Loucy (cell line): Measurements from ENCODE around the gene CALML3.

Experiments
- H2AFZ ChIP-seq: fragments of 200-600 bp; sonication (generic); 2 replicates; pipeline ENCODE4 v1.6.0; 2016; ENCODE audit warnings: antibody characterized with exemption, mild to moderate bottlenecking, low read length, moderate library complexity
- H3F3A ChIP-seq: fragments of 200-600 bp; 2 replicates; pipeline ENCODE4 v1.6.0; 2016; ENCODE audit warnings: antibody characterized with exemption, low read depth, mild to moderate bottlenecking
- H3K27me3 ChIP-seq: fragments of 200-600 bp; sonication (generic); 2 replicates; pipeline ENCODE4 v1.6.1; 2014; ENCODE audit warnings: low read length, mild to moderate bottlenecking; ENCODE audit not compliant: insufficient read depth, poor library complexity, severe bottlenecking
- H3K36me3 ChIP-seq: fragments of 200-600 bp; sonication (generic); 2 replicates; pipeline ENCODE4 v1.6.1; 2016; ENCODE audit warnings: low read length; ENCODE audit not compliant: insufficient read depth
- H3K4me1 ChIP-seq: fragments of 200-600 bp; sonication (generic); 2 replicates; pipeline ENCODE4 v1.5.1; 2014; ENCODE audit warnings: low read length, mild to moderate bottlenecking; ENCODE audit not compliant: insufficient read depth, poor library complexity, severe bottlenecking
- H3K4me2 ChIP-seq: fragments of 200-600 bp; sonication (generic); 2 replicates; pipeline ENCODE4 v1.6.0; 2014; ENCODE audit warnings: antibody characterized with exemption, low read length, low read depth, mild to moderate bottlenecking; ENCODE audit not compliant: poor library complexity, severe bottlenecking
- H3K4me3 ChIP-seq: fragments of 200-600 bp; sonication (generic); 2 replicates; pipeline ENCODE4 v1.5.1; 2014; ENCODE audit warnings: low read length, mild to moderate bottlenecking, mixed read lengths; ENCODE audit not compliant: poor library complexity, severe bottlenecking
- H3K79me2 ChIP-seq: fragments of 200-600 bp; sonication (generic); 2 replicates; pipeline ENCODE4 v1.6.1; 2014; ENCODE audit warnings: low read length; ENCODE audit not compliant: insufficient read depth
- H3K9ac ChIP-seq: fragments of 200-600 bp; sonication (generic); 2 replicates; pipeline ENCODE4 v1.6.0; 2014; ENCODE audit warnings: mild to moderate bottlenecking, low read depth, low read length, moderate library complexity; ENCODE audit not compliant: poor library complexity, severe bottlenecking
- H3K9me2 ChIP-seq: fragments of 200-600 bp; sonication (generic); replicated peaks from 2 replicates; pipeline ENCODE4 v1.6.1; 2016; ENCODE audit warnings: low read depth, low read length, mixed read lengths
- H3K9me3 ChIP-seq: fragments of 200-600 bp; sonication (generic); 2 replicates; pipeline ENCODE4 v1.6.1; 2014; ENCODE audit warnings: mild to moderate bottlenecking, antibody characterized with exemption, low read length, low read depth; ENCODE audit not compliant: insufficient read depth
- H4K20me1 ChIP-seq: fragments of 200-600 bp; sonication (generic); 2 replicates; pipeline ENCODE4 v1.6.0; 2014; ENCODE audit warnings: antibody characterized with exemption, low read length, mild to moderate bottlenecking; ENCODE audit not compliant: insufficient read depth, poor library complexity, severe bottlenecking
- CTCF ChIP-seq: fragments of 200-600 bp; sonication (generic); conservative IDR thresholded peaks from 2 replicates; pipeline ENCODE4 v1.5.1; 2014; ENCODE audit warnings: mild to moderate bottlenecking, antibody characterized with exemption, low read length
- EZH2phosphoT487 ChIP-seq: fragments of 200-600 bp; IDR thresholded peaks from 2 replicates; pipeline ENCODE4 v1.6.1; 2018; ENCODE audit warnings: antibody characterized with exemption, mild to moderate bottlenecking, moderate library complexity, borderline replicate concordance

The CALML3 gene

GRCh38 chr10:5488272-5489161 is 36.2 kb upstream of the CALML3 start:
- Histone ChIP-seq H3F3A (no peaks in the 10 kb centered on the region), H3K9me2 (no peaks in the 10 kb centered on the region), H3K4me3 (no peak overlapping the region), H3K4me2 (no peak overlapping the region), H3K27me3 (no peaks in the 10 kb centered on the region), H2AFZ (no peak overlapping the region), H3K79me2 (no peaks in the 10 kb centered on the region), H3K9ac (no peak overlapping the region), H4K20me1 (no peaks in the 10 kb centered on the region), H3K36me3 (no peaks in the 10 kb centered on the region), H3K4me1 (peaks cover 6% of the 10 kb centered on the region), H3K9me3 (no peaks in the 10 kb centered on the region)
- TF ChIP-seq EZH2phosphoT487 (no peak), CTCF (no peak)

GRCh38 chr10:5490032-5490431 is 34.7 kb upstream of the CALML3 start:
- Histone ChIP-seq H3K4me3 (no peak overlapping the region), H3K9me3 (no peaks in the 10 kb centered on the region), H3K4me1 (peaks cover 6% of the 10 kb centered on the region), H2AFZ (no peak overlapping the region), H3K9ac (no peak overlapping the region), H3K36me3 (no peaks in the 10 kb centered on the region), H4K20me1 (no peaks in the 10 kb centered on the region), H3K27me3 (no peaks in the 10 kb centered on the region), H3F3A (no peaks in the 10 kb centered on the region), H3K9me2 (no peaks in the 10 kb centered on the region), H3K79me2 (no peaks in the 10 kb centered on the region), H3K4me2 (no peak overlapping the region)
- TF ChIP-seq EZH2phosphoT487 = no peak
- TF ChIP-seq CTCF = no peak

- Histone ChIP-seq H4K20me1 (no peaks in the 10 kb centered on the region), H3K9me3 (no peaks in the 10 kb centered on the region), H3K27me3 (no peaks in the 10 kb centered on the region), H3K36me3 (no peaks in the 10 kb centered on the region), H3F3A (no peaks in the 10 kb centered on the region), H3K79me2 (no peaks in the 10 kb centered on the region), H3K4me3 (no peak overlapping the region), H3K4me2 (peak overlapping the region; percentile 0), H3K9ac (no peak overlapping the region), H3K9me2 (no peaks in the 10 kb centered on the region), H2AFZ (peak overlapping the region; percentile 11; the same call in 1 of the 2 replicates), H3K4me1 (peaks cover 6% of the 10 kb centered on the region)
- TF ChIP-seq CTCF = no peak
- no peak for TF ChIP-seq EZH2phosphoT487
Observed at GRCh38 chr10:5490698-5491464, 33.9 kb upstream of the CALML3 start.
